Measurements from ENCODE around the gene MGAT4C.
"Not testable (repeated sequence)": the region's sequence is repeated elsewhere in the genome, so short reads cannot be mapped to it uniquely, and the experiment has no call there.

Gene MGAT4C

GRCh38 chr12:86097161-86097560 lies 159.0 kb downstream of the MGAT4C start:
- TF ChIP-seq CTCF (conservative IDR thresholded peaks at IDR 0.05; ENCODE audit: control insufficient read depth, insufficient read depth, low read depth, low read length): no peak
- DNase-seq (ENCODE audit: low read depth): no peak
- H3K4me3 ChIP-seq (ENCODE audit: control insufficient read depth, low read depth, low read length): no peak overlapping the region

DNA sequence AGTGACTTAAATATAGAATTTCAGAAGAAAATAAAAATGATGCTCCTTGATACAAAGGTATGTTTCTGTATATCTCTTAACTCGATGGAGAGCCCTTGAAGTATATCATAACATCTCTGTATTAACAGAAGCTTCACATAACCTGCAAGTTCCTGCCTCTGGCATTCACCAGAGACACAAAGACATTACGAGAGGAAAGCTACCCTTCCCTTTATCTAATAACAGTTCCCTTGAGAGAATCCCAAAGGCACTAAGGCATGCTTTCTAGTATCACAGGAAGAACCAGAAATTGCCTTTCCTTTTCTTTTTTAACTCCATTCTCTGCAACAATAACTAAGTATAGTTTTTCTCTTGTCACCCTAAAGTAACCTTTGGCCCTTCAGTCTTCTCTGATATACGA lies 164.5 kb downstream of the MGAT4C start:
- no peak for DNase-seq (ENCODE audit: low read depth)
- no peak for TF ChIP-seq CTCF (conservative IDR thresholded peaks at IDR 0.05; ENCODE audit: control insufficient read depth, insufficient read depth, low read depth, low read length)
- H3K4me3 ChIP-seq (ENCODE audit: control insufficient read depth, low read depth, low read length): no peak overlapping the region

- no peak for TF ChIP-seq CTCF (conservative IDR thresholded peaks at IDR 0.05; ENCODE audit: control insufficient read depth, insufficient read depth, low read depth, low read length)
- no peak overlapping the region for H3K4me3 ChIP-seq (ENCODE audit: control insufficient read depth, low read depth, low read length)
- no peak for DNase-seq (ENCODE audit: low read depth)
These were observed 174.3 kb downstream of the MGAT4C start for GRCh38 chr12:86081843-86082242.

DNA sequence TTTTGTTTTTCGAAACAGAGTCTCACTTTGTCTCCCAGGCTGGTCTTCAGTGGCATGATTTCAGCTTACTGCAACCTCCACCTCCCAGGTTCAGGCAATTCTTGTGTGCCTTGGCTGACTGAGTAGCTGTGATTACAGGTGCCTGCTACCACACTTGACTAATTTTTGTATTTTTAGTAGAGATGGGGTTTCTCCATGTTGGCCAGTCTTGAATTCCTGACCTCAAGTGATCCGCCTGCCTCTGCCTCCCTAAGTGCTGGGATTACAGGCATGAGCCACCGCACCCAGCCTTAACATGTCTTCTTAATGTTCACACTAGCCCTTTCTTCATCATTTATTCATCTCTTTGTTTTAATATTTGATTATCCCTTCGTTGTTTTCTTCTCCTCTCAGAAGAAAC lies 197.1 kb downstream of the MGAT4C start:
- H3K4me3 ChIP-seq (ENCODE audit: control insufficient read depth, low read depth, low read length); DNase-seq (ENCODE audit: low read depth): not testable (repeated sequence)

DNA sequence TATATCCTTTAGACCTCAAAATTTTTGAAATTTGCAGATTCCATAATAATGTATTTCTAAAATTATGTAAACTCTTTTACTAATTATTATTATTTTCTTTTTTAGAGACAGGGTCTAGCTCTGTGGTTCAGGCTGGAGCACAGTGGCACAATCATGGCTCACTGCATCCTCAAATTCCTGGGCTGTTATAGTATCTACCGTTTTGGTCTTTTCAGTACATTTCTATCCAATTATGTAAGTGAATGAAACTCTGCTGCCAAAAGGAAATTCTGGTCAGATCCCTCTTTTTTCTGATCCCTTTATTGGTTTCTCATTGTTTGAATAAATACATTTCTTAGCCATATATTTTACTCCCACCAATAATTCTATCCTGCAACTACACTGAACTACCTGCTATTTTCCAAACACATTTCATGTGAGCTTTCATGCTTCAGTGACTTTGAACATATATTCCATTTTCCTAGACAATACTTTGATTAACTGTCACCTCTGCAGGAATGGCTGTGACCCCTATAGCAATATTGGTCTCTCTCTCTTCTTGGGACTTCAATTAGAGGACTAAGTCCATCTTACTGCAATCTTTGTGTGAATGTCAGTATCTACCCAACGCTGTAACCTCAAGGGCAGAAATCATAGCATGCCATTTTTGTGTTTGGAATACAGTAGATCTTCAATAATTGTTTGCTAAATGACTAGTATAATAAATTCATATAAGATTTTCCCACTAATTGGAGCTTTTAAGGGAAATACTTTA lies 198.9 kb downstream of the MGAT4C start:
- TF ChIP-seq CTCF (conservative IDR thresholded peaks at IDR 0.05; ENCODE audit: control insufficient read depth, insufficient read depth, low read depth, low read length): no peak
- H3K4me3 ChIP-seq (ENCODE audit: control insufficient read depth, low read depth, low read length): no peak overlapping the region
- DNase-seq (ENCODE audit: low read depth): no peak

DNA sequence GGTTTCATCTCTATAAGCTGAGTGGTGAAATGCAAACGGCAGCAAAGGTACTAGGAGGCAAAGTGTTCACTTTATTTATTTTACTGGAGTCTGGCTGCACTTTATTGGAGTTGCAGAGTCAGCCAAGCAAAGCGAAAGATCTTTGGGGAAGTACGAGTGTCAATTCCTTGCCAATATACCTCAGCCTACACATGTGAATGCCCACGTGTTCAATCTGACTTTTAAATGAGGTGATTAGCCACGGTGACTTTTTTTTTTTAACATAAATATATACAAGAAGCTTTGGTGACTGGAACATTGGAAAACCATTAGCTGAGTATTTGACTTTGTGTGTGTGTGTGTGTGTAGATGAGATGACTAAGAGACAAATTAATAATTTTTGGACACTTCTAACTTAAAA lies 203.3 kb downstream of the MGAT4C start:
- TF ChIP-seq CTCF (conservative IDR thresholded peaks at IDR 0.05; ENCODE audit: control insufficient read depth, insufficient read depth, low read depth, low read length): no peak
- DNase-seq (ENCODE audit: low read depth): no peak
- H3K4me3 ChIP-seq (ENCODE audit: control insufficient read depth, low read depth, low read length): no peak overlapping the region

DNA sequence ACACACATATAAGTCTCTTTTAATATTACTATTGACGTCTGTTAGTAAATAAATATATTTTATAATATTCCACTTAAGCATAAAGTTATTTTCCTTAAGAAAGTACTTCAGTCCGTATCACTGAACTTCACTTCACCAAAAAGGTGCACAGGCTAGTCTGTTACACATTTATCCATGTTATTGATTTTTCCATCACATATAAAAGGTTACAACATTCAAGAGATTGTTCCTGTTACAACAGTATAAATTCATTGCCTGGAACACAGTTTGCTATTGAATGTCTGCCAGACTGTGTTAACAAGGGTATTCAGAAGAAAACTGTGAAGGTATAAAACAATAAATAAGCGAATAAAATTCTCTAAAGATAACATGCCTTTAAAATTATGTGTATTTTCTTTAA lies 206.2 kb downstream of the MGAT4C start:
- DNase-seq (ENCODE audit: low read depth): no peak
- no peak for TF ChIP-seq CTCF (conservative IDR thresholded peaks at IDR 0.05; ENCODE audit: control insufficient read depth, insufficient read depth, low read depth, low read length)
- H3K4me3 ChIP-seq (ENCODE audit: control insufficient read depth, low read depth, low read length): no peak overlapping the region

Measured in fibroblast of mammary gland (primary cell).